ENCODE measurements around the gene CPNE2.
"Not testable (repeated sequence)": the region's sequence is repeated elsewhere in the genome, so short reads cannot be mapped to it uniquely, and the experiment has no call there.

The CPNE2 gene

DNA sequence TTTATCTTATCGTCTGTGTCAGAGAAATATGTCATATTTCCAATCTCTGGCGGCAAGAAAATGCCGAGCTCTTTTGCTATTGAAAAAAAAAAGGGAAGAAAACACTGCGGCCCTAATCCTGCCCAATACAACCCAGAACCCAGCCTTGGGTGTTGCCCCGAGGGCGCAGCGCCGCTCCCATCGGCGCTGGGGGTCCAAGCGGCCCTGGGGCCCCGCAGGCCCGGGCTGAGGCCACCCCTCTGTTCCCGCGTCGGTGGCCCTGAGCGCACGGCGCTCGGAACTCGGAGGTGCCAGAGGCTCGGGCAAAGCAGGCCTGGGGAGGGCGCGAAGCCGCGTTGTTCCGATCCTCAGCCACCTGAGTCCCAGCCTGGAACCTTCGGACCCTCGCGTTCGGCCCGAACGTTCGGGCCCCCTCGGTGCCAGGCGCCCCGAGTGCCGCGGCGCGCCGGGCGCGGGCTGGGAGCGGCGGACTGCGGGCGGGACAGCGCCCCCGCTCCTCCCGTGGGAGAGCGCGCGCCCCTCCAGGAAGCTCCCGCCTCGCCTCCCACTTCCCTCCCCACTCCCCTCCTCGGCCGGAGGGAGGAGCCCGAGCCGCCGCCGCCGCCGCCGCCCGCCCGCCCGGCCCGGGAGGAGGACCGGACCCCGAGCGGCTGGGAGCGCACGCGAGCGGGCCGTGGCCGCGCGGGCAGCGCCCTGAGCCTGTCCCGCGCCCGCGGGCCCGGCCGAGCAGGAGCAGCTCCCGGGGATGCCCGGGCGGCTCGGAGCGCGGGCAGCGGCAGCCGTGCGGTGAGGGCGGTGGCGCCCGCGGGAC is at the start of gene CPNE2:
CPNE2 (plus strand) TSS at position 609 of the 811 bp plus-strand sequence. CDS start 18,160 bp downstream, outside the sequence.
- no peak for DNase-seq (ENCODE audit: low read depth in 2 of 2)

DNA sequence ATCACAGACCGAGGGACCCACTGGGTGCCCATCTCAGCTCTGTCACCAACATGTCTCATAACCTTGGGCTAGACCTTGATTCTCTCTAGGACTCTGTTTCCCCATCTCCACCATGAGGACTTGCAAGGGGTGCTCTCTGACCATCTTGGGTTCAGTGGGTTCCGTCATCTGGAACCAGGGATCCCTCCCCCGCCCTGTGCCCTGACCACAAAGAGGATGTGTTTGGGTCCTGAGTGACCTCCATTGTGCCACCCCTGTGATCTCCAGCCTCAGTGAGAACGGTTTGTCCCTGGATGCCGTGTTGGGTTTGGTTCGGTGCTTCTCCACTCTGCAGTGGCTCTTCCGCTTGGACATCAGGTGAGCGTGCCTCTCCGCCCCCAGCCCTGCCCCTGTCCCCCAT is 49.1 kb upstream of the CPNE2 start:
- DNase-seq (ENCODE audit: low read depth in 2 of 2), result no peak

DNA sequence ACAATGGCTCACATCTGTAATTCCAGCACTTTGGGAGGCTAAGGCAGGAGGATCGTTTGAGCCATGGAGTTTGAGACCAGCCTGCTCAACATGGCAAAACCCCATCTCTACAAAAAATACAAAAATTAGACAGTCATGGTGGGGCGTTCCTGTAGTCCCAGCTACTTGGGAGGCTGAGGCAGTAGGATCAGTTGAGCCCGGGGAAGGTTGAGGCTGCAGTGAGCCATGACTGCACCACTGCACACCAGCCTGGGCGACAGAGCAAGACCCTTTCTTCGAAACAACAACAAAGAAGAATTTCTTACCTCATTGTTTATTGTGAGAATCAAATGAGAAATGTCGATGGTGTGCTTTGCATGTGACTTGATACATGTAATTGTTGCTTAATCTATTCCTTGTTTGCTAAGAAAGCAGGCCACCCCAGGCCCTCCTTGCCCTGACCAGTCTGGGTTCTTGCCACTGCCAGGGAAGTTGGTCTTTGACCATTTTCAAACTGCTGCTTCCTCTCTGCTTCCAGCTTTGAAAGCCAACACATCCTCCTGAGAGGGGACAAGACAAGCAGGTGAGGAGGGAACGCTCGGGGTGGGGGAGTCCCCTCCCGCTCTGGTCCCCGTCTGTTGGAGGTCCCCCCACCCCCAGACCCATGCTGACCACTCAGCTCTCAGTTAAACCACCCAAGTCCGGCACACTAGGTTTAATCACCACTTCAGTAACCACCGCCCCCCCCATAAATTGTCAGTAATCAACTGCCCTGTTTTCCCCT is 47.3 kb upstream of the CPNE2 start:
- no peak for DNase-seq (ENCODE audit: low read depth in 2 of 2)

DNA sequence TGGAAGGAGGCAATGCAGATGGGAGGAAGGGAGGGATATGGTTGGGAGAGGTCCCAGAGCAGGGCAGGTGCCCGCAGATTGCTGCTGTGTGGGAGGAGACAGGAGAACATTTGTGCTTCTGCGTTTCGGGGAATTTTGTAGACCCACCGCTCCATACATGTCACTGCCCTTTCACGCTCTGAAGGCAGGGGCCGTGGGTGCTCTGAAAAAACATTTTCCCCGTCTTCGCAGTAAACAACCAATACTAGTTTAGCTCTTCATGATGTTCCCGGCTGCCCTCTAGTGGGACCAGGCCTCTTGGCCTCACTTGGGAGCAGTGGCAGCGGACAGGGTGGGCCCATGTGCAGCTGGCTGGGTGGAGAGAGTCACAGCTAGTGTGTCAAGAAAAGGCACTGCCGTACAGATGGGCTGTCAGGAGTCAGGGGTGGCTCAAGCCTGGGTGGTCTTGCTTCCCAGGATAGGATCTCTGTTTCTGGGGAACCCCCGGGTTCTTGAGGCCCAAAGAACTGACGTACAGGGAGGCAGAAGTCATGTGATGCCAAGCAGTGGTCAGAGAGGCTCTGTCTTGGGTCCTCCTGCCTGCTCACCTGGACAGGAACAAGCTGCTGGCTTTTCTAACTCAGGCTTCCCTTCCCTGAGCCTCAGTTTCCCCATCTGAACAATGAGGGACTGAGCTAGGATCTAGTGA is 46.5 kb upstream of the CPNE2 start:
- peak in 1 of 2 donors; percentile 26 for DNase-seq (ENCODE audit: low read depth in 2 of 2)

DNA sequence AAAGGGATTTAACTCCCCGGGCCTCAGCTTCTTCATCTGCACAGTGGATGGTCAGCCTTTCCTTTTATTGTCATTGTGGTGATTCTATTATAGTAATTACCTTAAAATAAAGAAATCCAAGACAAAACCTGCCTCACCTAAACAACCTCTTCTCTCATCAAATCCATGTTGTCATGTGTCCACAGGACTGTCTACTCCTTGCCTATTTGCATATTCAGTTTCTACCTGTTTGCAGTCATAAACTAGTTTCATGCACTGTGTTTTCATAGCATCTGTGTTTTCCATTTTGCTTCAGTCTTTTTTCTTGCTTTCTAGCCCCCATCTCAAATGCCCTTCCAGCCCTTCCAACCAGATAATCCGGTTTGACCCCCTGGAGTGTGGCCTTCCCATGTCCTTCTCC is 44.3 kb upstream of the CPNE2 start:
- DNase-seq (ENCODE audit: low read depth in 2 of 2), result no peak

DNA sequence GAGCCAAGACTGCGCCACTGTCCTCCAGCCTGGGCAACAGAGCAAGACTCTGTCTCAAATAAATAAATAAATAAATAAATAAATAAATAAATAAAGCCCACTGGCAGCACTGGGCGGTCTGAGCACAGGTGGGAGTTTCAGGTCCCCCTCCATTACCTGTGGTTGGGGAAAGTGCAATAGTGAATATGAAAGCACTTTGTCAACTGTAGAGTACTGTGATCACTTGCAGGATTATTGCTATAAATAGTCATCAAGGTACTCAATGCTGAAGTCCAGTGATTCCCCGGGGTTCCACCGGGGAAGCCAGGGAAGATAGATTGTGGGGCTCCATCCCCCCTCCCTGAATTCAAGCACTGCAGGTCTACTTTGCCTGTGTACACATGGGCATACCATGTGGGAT is 42.7 kb upstream of the CPNE2 start:
- no peak for DNase-seq (ENCODE audit: low read depth in 2 of 2)

DNA sequence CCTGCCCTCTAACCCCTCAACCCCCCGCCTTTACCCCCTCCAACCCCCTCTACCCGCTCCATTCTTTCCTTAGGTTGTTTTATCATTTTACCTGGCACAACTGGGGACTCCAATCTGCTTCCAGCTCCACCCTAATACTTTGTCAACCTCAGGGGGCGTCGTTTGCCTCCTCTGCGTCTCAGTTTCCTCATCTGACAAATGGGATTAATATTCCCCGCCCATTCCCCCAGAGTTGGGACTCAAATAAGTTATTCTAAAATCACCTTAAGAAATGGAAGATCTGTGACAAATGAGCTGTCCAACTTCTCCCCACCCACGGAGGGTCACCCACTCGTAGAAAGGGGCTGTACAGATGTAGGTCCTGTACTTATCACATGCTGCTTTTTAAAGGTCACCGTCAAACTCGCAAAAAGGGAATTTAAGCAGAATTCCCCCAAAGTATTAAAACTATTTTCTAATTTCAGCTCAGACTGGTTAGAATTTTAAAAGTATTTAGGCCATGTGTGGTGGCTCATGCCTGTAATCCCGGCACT is 40.6 kb upstream of the CPNE2 start:
- DNase-seq (ENCODE audit: low read depth in 2 of 2), result no peak

DNA sequence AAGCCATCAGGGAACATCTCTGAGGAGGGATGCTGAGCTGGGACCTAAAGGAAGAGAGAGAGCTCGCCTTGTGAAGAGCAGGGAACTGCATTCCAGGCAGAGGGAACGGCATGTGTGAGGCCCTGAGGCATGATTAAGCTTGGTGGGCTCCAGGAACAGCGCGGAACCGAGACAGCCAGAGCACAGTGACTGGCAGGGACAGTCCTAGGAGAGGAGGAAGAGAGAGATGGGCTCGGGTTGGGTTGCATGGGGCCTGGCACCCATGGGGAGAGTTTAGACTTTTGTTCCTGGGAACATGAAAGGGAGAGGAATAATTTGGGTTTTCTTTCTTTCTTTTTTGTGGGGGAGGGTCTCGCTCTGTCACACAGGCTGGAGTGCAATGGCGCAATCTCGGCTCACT is 39.2 kb upstream of the CPNE2 start:
- no peak for DNase-seq (ENCODE audit: low read depth in 2 of 2)

DNA sequence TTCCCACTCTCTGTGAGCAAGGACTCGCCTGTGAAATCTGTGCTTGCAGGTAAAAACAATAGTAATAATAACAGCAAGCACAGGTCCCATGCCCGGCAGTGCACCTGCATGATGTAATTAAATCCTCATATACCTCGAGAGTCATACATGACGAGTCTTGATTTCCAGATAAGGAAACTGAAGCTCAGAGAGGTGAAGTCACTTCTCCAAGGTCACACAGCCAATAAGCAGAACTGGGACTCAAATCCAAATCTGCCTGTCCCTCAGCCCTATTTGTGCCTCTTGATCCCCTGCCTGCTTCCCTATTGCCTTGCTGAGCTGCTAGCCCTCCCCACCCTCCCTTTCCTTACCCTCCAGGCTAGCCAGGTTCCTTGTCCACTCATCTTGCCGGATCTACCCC is 38.0 kb upstream of the CPNE2 start:
- no peak for DNase-seq (ENCODE audit: low read depth in 2 of 2)

DNA sequence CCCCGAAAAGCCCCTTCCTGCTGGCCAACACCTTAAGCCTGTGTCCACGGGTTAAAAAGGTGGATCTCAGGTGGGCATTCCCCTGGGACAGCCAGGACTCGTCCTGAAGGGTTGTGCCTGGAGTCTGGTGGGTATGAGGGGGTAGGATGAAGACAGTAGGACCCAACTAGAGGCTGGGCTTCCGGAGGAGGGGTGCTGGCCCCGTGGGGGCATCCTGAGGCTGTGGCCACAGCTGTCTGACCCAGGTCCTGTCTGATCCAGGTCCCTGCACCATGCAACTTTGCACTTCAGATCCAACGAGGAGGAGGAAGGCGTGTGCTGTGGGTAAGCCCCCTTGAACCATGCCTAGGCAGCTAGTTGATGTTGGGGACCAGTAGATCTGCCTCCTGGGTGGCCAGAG is 37.6 kb upstream of the CPNE2 start:
- no peak for DNase-seq (ENCODE audit: low read depth in 2 of 2)

DNA sequence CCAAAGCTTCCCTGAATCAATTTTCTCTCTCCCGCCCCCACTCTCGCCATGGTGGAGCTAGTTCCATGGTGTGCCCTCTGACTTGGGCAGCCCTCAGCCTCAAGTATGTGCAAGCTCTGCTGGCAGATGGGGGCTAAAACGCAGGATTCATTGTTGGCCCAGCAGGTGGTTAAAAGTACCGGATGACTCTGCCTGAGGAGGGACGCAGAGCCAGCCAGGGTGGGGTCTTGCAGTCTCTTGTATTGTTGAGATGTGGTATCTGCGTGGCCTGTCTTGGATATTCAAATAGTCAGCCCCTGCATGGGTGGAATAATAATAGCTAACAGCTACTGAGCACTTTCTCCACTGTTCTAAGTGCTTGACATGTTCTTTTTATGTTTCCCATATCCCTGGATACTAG is 36.7 kb upstream of the CPNE2 start:
- no peak for DNase-seq (ENCODE audit: low read depth in 2 of 2)

DNA sequence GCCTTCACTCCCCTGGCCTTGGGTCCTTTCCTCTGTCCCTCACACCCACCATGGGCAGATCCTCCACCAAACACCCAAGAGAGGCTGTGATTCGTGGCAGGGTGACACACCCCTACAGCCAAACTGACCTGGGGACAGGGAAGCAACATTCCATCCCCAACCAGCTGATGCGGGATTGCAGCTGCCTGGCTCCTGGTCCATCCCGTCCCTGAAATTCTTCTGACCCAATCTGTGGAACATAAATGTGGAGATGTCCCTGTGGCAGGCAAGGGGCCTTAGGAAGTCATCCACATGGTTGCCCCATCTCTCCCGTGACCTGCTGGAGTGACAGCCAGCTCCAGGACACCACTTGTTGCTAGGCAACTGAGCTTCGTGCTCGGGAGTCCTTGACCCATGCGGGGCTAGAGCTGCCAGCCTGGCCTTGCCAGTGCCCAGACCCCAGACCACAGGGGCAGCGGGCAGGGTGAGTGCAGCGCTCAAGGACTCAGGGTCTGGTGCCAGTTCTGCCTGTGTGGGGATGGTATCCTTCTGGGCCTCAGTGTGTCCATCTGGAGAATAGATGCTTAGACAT is 34.0 kb upstream of the CPNE2 start:
- no peak for DNase-seq (ENCODE audit: low read depth in 2 of 2)

DNA sequence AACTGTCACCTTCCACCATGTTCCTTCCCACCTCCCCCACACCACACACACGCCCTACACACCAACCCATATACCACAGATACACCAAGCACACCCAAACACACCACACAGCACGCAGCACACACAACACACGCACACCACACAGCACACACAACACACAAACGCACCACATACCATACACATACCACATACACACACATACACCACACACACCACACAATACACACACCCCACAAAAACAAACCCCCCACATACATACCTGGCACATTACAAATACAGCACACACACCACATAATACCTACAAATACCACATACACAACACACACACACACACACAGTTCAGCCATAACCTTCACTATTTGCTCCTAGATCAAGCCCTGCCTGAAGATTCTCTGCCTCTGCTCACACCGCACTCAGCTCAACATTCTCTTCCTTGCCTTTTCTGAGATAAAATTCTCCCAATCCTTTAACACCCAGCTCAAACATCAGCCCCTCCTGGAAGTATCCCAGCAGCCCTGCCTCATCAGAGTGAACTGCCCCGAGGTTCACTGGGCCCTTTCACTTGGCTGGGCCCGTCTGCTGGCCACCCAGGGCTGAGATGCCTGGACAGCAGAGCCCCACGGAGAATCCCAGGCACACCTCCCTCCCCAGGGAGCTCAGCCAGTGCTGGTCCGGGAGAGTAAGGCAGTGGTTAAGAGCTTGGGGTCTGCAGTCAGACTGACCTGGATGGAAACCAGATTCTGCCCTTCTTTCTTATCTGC is 31.9 kb upstream of the CPNE2 start:
- no peak for DNase-seq (ENCODE audit: low read depth in 2 of 2)

DNA sequence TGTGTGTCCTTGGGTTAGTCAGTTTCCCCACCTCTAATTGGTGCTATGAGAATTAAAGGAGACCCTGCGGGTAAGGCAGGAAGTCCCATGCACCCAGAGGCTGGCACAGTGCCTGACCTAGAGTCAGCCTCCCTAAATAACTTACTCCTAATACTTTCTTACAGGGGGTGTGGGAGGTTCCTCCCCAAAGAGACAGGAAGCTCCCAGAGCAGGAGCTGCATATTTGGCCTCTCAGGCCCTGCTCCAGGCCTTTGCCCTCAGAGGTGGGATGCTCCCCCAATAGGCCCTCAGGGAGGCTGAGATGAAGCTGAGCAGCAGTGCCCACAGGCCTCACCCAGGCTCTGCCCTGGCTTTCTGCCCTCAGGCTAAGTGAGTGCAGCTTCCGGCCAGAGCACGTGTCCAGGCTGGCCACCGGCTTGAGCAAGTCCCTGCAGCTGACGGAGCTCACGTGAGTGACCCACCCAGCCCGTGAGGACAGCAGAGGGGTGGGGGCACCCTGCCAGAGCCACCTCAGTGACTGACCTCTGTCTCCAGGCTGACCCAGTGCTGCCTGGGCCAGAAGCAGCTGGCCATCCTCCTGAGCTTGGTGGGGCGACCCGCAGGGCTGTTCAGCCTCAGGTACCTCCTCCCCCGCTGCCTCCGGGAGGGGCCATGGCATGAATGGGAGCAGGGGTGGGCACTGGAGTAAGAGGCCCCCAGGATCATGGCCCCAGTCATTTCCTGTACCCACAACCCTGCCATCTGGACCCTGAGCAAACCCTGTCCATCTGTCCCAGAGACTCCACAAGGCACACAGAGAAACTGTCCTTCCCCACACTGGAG is 31.1 kb upstream of the CPNE2 start:
- no peak for DNase-seq (ENCODE audit: low read depth in 2 of 2)

DNA sequence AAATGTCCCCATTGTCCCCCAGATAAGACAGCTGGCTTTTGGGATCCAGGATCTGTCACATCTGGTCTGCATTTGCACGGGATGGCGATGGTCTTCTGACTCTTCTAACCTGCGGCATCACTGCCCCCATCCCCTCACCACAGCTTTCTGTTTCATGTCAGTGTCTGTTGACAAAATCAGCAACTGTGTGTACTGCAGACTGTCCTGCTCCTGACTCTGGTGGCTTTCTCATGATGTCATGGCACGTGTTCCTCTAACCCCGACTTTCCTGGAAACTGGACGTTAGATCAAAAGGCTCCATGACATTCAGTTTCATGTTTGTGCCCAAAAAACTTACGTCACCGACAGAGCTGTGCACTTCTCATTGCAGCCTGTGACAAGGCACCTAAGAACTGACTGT is 30.1 kb upstream of the CPNE2 start:
- no peak for DNase-seq (ENCODE audit: low read depth in 2 of 2)

DNA sequence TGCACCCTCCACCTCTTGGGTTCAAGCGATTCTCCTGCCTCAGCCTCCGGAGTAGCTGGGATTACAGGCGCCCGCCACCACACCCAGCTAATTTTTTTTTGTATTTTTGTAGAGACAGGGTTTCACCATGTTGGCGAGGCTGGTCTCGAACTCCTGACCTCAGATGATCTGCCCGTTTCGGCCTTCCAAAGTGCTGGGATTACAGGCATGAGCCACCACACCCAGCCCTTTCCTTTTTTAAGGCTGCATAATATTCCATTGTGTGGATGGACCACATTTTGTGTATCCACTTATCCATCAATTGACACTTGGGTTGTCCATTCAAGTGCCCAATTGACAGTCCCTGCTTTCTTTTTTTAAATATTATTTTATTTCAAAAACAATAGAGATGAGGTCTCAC is 29.2 kb upstream of the CPNE2 start:
- DNase-seq (ENCODE audit: low read depth in 2 of 2), result not testable (repeated sequence)

DNA sequence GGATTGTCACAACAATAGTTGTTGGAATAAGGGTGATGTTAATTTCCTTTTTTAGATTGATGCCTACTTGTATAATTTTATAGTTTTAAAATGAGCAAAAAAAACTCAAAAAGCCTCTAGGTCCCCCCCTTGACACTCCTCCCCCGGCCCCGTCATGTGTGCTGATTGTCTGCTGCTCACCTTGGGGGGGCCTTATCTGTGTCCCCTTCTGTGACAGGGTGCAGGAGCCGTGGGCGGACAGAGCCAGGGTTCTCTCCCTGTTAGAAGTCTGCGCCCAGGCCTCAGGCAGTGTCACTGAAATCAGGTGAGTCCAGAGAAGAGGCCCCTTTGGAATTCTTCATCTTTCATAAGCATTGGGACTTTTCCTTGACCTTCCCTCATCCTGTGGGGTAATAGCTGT is 27.4 kb upstream of the CPNE2 start:
- no peak for DNase-seq (ENCODE audit: low read depth in 2 of 2)

DNA sequence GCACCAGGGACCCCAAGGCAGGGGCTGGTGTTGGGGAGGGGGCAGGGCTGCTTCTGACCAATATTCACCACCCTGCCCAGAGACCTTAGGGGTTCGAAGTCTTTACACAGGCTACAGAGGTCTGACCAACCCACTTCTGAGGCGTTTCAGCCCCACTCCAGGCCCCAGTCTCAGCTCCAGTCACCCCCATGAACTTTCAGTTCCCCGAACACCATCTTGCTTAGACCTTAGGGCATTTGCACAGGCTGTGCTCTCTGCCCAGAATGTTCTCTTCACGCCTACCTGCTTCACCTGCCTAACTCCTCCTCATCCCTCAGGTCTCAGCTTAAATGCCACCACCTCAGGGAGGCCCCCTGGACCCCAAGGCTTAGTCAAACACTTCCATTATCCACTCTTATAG is 25.8 kb upstream of the CPNE2 start:
- no peak for DNase-seq (ENCODE audit: low read depth in 2 of 2)

DNA sequence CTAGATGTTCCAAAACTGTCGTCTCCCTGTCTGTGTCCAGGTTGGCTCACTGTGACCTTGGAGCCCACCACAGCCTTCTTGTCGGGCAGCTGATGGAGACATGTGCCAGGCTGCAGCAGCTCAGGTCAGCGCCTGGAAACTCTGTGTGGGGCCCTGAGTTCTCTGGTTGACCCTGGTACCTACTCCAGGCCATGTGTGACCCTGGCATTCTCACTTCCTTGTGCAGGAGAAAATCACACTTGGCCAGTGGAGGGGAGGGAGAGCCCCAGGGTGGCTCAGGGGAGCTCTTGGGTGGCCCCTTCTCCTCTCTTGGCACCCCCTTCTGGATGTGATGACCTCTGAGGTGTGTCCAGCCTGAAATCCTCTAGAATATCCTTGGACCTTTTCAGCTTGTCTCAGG is 25.0 kb upstream of the CPNE2 start:
- no peak for DNase-seq (ENCODE audit: low read depth in 2 of 2)

DNA sequence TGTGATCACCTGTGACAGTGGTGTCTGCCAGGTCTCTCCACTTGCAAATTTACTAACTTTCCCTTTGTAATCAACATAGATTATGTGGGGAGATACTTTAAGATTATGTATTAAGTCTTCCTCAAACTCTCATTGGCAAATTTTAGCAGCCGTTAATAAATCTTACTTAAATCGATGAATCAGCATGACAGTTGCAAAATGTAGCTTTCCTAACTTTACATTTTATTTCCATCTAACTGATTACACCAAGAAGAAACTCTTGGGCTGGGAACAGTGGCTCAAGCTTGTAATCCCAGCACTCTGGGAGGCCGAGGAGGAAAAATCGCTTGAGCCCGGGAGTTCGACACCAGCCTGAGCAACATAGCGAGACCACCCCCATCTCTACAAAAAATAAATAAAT is 23.3 kb upstream of the CPNE2 start:
- no peak for DNase-seq (ENCODE audit: low read depth in 2 of 2)
